HG02840 (cell line): ENCODE results near the gene PTPRN2.

Experiments used
- ATAC-seq: cut with Tn5 transposase; IDR thresholded peaks from one replicate; pipeline ENCODE4 v1.9.1; 2021; ENCODE audit warnings: mild to moderate bottlenecking, moderate library complexity, moderate number of reproducible peaks; ENCODE audit not compliant: unreplicated experiment, low FRiP score

The PTPRN2 gene

GRCh38 chr7:158558816-158559215 is 28.8 kb downstream of the PTPRN2 start:
- no peak for ATAC-seq

- ATAC-seq, result no peak
These were observed 30.2 kb downstream of the PTPRN2 start for GRCh38 chr7:158557441-158557755.

- no peak for ATAC-seq
These were observed 30.7 kb downstream of the PTPRN2 start for GRCh38 chr7:158556721-158557440.

- ATAC-seq, result no peak
These were observed 32.5 kb downstream of the PTPRN2 start for GRCh38 chr7:158555034-158555520.

- ATAC-seq, result no peak
These were observed 36.7 kb downstream of the PTPRN2 start for GRCh38 chr7:158550886-158551452.

DNA sequence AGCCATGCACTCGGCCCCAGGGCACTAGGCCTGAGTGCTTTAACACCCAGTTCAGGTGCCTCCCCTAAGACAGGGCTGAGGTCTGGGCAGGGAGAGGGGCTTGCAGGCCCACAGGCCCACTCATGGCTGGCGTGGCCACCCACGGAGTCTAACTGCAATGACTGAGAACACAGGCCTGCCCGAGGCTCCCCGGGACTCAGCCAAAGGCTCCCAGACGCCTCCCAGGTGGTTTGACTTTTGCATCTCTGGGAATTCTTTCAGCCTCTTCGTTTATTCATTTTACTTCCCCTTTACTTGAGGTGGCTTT is 37.3 kb downstream of the PTPRN2 start:
- ATAC-seq, result no peak

DNA sequence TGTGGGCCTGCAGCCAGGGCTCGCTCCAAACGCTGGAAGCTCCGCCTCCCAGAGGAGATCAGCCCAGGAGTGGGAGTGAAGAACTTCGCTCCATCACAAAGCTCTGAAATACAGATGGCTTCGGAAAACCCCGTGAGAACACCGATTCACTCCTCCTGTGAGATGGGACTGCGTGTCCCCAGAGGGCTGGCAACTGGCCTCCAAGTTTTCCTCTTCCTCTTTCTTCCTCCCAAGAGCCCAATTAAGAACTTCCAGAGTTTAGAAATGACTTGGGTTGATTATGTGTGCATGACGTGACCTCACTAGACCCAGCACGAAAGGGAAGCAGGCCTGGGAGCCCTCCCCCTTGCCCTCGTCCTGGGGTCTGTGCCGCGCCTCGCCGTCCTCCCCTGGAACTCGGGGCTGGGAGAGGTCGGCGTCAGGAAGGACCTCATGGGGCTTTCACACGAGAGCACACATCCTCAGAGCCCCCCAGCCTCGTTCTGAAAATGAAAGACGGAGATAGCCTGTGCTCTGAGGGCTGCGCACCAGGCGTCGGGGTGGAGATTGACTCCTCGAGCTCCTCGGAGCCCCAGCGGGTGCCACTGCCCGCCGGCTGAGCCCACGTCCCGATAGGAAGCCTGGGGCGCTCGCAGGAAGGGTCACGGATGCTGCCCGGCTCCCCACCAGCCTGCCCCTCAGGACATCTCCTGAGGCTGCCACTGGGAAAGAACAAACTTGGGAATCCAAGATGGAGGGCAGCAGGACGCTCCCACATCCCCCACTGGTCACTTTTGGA is 37.8 kb downstream of the PTPRN2 start:
- no peak for ATAC-seq

DNA sequence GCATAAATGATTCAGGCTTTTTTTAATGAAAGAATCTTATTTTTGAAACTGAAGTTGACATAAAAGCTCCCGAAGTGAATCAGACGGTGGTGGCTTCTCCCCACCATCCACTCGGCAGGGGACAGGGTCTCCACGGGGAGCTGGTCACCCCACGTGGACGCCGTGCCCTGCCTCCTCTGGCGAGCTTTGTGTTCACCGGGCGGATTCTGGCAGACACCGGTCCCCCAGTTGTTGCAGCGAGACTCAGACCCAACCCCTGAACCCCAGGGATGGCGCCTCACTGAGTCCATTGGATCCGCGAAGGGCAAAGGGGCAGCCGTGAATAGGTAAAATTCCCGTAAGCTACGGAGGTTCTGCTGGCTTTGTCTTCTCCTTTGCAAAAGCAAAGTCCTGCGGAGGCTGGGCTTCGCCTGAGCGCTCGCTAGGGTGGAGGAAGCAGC is 38.4 kb downstream of the PTPRN2 start:
- no peak for ATAC-seq

DNA sequence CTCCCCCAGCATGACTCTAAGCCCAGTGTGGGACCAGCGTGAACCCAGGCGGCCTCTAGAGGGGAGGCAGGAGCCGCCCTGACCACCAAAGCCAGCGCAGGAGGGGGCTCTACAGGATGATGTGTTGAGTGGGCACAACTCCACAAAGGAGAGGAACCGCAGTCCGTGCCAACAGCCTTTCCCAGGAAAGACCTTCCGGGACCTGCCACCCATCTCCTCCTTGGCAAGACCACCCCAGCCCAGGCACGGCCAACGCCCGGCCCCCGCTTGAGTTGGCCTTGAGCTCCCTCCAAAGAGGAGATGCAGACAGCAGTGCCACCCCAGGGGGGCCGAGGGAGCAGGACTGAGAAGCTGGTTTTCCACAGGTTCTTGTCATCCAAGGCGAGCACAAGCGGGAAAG is 38.9 kb downstream of the PTPRN2 start:
- no peak for ATAC-seq

DNA sequence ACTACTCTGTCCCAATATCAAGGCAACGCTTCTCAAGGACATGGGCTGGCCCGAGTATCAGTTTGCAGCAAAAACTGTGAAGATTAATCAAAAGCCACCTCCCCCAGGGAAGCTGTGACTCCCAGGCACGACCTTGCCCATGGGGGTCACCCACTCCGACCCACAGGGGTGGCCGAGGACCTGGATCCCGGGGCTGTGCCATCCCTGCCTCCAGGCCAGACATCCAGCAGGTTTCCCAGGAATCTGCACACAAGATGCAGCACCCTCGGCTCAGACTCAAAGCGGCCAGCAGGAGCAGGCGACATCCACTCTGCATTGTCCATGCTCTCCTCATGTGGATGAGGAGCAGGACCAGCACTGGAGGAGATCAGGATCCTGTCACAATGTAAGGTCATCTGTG is 39.8 kb downstream of the PTPRN2 start:
- no peak for ATAC-seq

- ATAC-seq, result no peak
These were observed 41.0 kb downstream of the PTPRN2 start for GRCh38 chr7:158546626-158547025.

- ATAC-seq, result no peak
These were observed 41.4 kb downstream of the PTPRN2 start for GRCh38 chr7:158546214-158546613.

DNA sequence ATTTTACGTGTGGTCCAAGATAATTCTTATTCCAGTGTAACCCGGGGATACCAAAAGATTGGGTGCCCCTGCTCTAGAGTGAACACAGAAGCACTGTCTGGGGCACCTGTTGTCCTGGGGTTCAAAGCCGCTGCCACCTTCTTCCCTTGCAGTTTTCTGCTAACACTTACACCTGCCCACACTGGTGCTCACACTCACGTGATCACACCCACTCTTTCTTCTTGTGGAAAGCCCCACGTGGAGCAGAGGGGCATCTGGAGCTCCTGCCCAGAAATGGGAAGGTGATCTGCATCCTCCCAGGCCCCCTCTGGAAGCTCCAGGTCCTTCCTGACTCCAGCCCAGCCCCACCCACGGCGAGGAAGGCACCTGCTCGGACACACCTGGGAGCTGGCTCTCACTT is 42.9 kb downstream of the PTPRN2 start:
- no peak for ATAC-seq

DNA sequence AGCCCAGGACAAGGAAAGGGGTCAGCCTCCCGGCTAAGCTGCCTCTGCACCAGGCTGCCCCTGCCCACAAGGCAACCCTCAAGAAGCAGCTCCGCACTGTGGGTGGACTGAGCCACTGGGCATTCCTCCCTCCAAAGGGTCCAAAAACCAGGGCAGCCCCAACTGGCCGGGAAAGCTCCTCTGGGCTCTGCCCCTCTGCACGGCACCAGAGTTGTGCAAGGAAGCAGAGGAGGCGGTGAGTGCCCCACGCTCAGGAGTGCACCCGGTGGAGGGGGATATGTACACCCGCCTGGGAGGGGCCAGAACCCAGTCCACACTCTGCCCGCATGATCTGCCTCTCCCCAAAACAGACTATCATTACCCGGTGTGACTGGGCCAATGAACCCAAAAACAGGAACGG is 43.8 kb downstream of the PTPRN2 start:
- ATAC-seq, result no peak

DNA sequence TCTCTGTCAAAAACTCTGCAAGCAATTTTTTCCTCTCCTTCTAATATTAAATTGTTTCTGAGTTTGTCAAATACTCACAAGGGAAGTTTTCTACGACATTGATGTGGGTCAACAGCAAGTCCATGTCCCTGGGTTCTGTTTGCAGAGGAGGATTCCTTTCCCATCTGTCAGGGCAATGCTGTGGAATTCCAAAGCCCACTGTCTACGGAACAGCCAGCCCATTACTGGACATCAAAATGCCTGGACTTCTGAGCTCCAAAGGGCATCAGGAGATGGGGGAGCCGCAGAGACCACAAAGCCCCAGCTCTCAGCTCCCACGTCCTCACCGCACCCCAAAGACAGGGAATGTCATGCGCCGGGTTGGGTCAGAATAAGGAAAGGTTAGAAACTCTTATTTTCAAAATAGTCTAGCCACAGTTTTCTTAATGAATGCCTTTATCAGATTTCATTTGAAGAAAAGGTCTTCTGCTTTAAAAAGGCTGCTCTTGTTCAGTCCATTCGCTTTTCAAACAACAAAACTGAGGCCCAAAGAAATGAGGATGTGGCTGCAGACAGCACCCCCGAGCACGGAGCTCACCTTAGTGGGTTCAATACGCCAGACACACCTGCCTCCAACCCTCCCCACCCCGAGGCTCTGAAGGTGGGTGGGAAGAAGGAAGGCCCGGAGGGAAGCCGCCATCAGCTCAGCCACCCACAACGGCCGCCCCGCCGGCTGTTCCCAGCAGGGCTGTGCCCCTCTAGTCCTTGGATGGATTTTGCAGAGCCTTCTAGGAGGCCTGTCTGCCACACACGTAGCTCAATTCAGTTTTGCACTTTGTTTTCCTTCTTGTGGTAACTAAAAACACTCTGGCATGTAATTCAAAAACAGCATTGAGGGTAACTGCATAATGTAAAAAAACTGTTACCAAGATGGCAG is 44.7 kb downstream of the PTPRN2 start:
- ATAC-seq, result no peak

- ATAC-seq, result no peak
These were observed 46.1 kb downstream of the PTPRN2 start for GRCh38 chr7:158541346-158542010.

DNA sequence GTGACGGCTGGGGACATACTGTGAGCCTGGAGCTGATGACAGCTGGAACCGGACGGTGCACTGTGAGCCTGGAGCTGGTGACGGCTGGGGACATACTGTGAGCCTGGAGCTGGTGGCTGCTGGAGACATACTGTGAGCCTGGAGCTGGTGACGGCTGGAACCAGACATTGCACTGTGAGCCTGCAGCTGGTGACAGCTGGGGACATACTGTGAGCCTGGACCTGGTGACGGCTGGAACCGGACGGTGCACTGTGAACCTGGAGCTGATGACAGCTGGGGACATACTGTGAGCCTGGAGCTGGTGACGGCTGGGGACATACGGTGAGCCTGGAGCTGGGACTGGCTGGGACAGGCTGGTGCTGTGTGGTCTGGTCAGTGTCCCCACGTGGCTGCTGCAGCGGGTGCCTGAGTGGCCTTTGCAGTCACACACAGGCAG is 47.9 kb downstream of the PTPRN2 start:
- ATAC-seq, result no peak

GRCh38 chr7:158538156-158538946 is 49.3 kb downstream of the PTPRN2 start:
- no peak for ATAC-seq

- no peak for ATAC-seq
These were observed 50.1 kb downstream of the PTPRN2 start for GRCh38 chr7:158537516-158537882.
